Loucy (cell line): ENCODE measurements around the gene TTLL7.

Experiments
- H2AFZ ChIP-seq: fragments of 200-600 bp; sonication (generic); 2 replicates; pipeline ENCODE4 v1.6.0; 2016; ENCODE audit warnings: antibody characterized with exemption, mild to moderate bottlenecking, low read length, moderate library complexity
- H3F3A ChIP-seq: fragments of 200-600 bp; 2 replicates; pipeline ENCODE4 v1.6.0; 2016; ENCODE audit warnings: antibody characterized with exemption, low read depth, mild to moderate bottlenecking
- H3K27me3 ChIP-seq: fragments of 200-600 bp; sonication (generic); 2 replicates; pipeline ENCODE4 v1.6.1; 2014; ENCODE audit warnings: low read length, mild to moderate bottlenecking; ENCODE audit not compliant: insufficient read depth, poor library complexity, severe bottlenecking
- H3K36me3 ChIP-seq: fragments of 200-600 bp; sonication (generic); 2 replicates; pipeline ENCODE4 v1.6.1; 2016; ENCODE audit warnings: low read length; ENCODE audit not compliant: insufficient read depth
- H3K4me1 ChIP-seq: fragments of 200-600 bp; sonication (generic); 2 replicates; pipeline ENCODE4 v1.5.1; 2014; ENCODE audit warnings: low read length, mild to moderate bottlenecking; ENCODE audit not compliant: insufficient read depth, poor library complexity, severe bottlenecking
- H3K4me2 ChIP-seq: fragments of 200-600 bp; sonication (generic); 2 replicates; pipeline ENCODE4 v1.6.0; 2014; ENCODE audit warnings: antibody characterized with exemption, low read length, low read depth, mild to moderate bottlenecking; ENCODE audit not compliant: poor library complexity, severe bottlenecking
- H3K4me3 ChIP-seq: fragments of 200-600 bp; sonication (generic); 2 replicates; pipeline ENCODE4 v1.5.1; 2014; ENCODE audit warnings: low read length, mild to moderate bottlenecking, mixed read lengths; ENCODE audit not compliant: poor library complexity, severe bottlenecking
- H3K79me2 ChIP-seq: fragments of 200-600 bp; sonication (generic); 2 replicates; pipeline ENCODE4 v1.6.1; 2014; ENCODE audit warnings: low read length; ENCODE audit not compliant: insufficient read depth
- H3K9ac ChIP-seq: fragments of 200-600 bp; sonication (generic); 2 replicates; pipeline ENCODE4 v1.6.0; 2014; ENCODE audit warnings: mild to moderate bottlenecking, low read depth, low read length, moderate library complexity; ENCODE audit not compliant: poor library complexity, severe bottlenecking
- H3K9me2 ChIP-seq: fragments of 200-600 bp; sonication (generic); replicated peaks from 2 replicates; pipeline ENCODE4 v1.6.1; 2016; ENCODE audit warnings: low read depth, low read length, mixed read lengths
- H3K9me3 ChIP-seq: fragments of 200-600 bp; sonication (generic); 2 replicates; pipeline ENCODE4 v1.6.1; 2014; ENCODE audit warnings: mild to moderate bottlenecking, antibody characterized with exemption, low read length, low read depth; ENCODE audit not compliant: insufficient read depth
- H4K20me1 ChIP-seq: fragments of 200-600 bp; sonication (generic); 2 replicates; pipeline ENCODE4 v1.6.0; 2014; ENCODE audit warnings: antibody characterized with exemption, low read length, mild to moderate bottlenecking; ENCODE audit not compliant: insufficient read depth, poor library complexity, severe bottlenecking
- CTCF ChIP-seq: fragments of 200-600 bp; sonication (generic); conservative IDR thresholded peaks from 2 replicates; pipeline ENCODE4 v1.5.1; 2014; ENCODE audit warnings: mild to moderate bottlenecking, antibody characterized with exemption, low read length
- EZH2phosphoT487 ChIP-seq: fragments of 200-600 bp; IDR thresholded peaks from 2 replicates; pipeline ENCODE4 v1.6.1; 2018; ENCODE audit warnings: antibody characterized with exemption, mild to moderate bottlenecking, moderate library complexity, borderline replicate concordance

TTLL7 gene

GRCh38 chr1:83896299-83896698, 102.6 kb downstream of the TTLL7 start:
- no peak overlapping the region for H3K4me3 ChIP-seq
- H3K9me3 ChIP-seq = no peaks in the 10 kb centered on the region
- TF ChIP-seq EZH2phosphoT487 (no peak), CTCF (no peak)
- H4K20me1 ChIP-seq = no peaks in the 10 kb centered on the region
- H3K79me2 ChIP-seq = no peaks in the 10 kb centered on the region
- no peak overlapping the region for H2AFZ ChIP-seq
- H3F3A ChIP-seq = no peaks in the 10 kb centered on the region
- no peaks in the 10 kb centered on the region for H3K9me2 ChIP-seq
- no peaks in the 10 kb centered on the region for H3K36me3 ChIP-seq
- no peaks in the 10 kb centered on the region for H3K27me3 ChIP-seq
- H3K4me2 ChIP-seq = no peak overlapping the region
- no peaks in the 10 kb centered on the region for H3K4me1 ChIP-seq
- H3K9ac ChIP-seq = no peak overlapping the region

GRCh38 chr1:83889707-83890106, 109.2 kb downstream of the TTLL7 start:
- H3K27me3 ChIP-seq = no peaks in the 10 kb centered on the region
- no peaks in the 10 kb centered on the region for H3K4me1 ChIP-seq
- H3K4me3 ChIP-seq = no peak overlapping the region
- H3K36me3 ChIP-seq = no peaks in the 10 kb centered on the region
- H3K9ac ChIP-seq = no peak overlapping the region
- TF ChIP-seq CTCF (no peak), EZH2phosphoT487 (no peak)
- H3K9me3 ChIP-seq = no peaks in the 10 kb centered on the region
- H3K4me2 ChIP-seq = no peak overlapping the region
- H2AFZ ChIP-seq = no peak overlapping the region
- H3F3A ChIP-seq = no peaks in the 10 kb centered on the region
- no peaks in the 10 kb centered on the region for H4K20me1 ChIP-seq
- no peaks in the 10 kb centered on the region for H3K9me2 ChIP-seq
- H3K79me2 ChIP-seq = no peaks in the 10 kb centered on the region

- no peak overlapping the region for H3K4me2 ChIP-seq
- no peaks in the 10 kb centered on the region for H3K36me3 ChIP-seq
- no peaks in the 10 kb centered on the region for H3K9me2 ChIP-seq
- H4K20me1 ChIP-seq = no peaks in the 10 kb centered on the region
- no peak overlapping the region for H2AFZ ChIP-seq
- no peak for TF ChIP-seq CTCF
- no peak for TF ChIP-seq EZH2phosphoT487
- no peaks in the 10 kb centered on the region for H3K9me3 ChIP-seq
- no peak overlapping the region for H3K9ac ChIP-seq
- no peaks in the 10 kb centered on the region for H3K79me2 ChIP-seq
- H3F3A ChIP-seq = no peaks in the 10 kb centered on the region
- no peaks in the 10 kb centered on the region for H3K4me1 ChIP-seq
- no peaks in the 10 kb centered on the region for H3K27me3 ChIP-seq
- no peak overlapping the region for H3K4me3 ChIP-seq
Measured at GRCh38 chr1:83887483-83887882, 111.4 kb downstream of the TTLL7 start.
